Heart right ventricle (tissue), 16 donors: Measurements from ENCODE around the gene CNTLN. TPM values are rescaled to one million over a fixed set of nuclear protein-coding genes. Genes with fewer than 3 reads are reported as not detected.

Experiments
- ATAC-seq, 8 donors: fragments of 200-7000 bp; cut with Tn5 transposase; one replicate each; pipeline ENCODE4 v1.9.1; 2020; ENCODE audit warnings: mild to moderate bottlenecking in 8 of 8, moderate library complexity in 8 of 8, moderate number of reproducible peaks in 1 of 8
- DNase-seq, 2 donors: peaks; one replicate each; pipeline ENCODE4 v3.0.0-alpha.2; 2020
- H3K27ac ChIP-seq, 10 donors: fragments of 200-600 bp; sonication (generic) in 2 of 10; one replicate each; pipeline versions ENCODE4 v1.5.0 to v1.8.0; 2020 to 2022; ENCODE audit warnings: mild to moderate bottlenecking in 3 of 10
- H3K27me3 ChIP-seq, 7 donors: fragments of 200-600 bp; one replicate each; pipeline ENCODE4 v1.8.0; 2021 to 2022; ENCODE audit warnings: mild to moderate bottlenecking in 2 of 7
- H3K36me3 ChIP-seq, 9 donors: fragments of 200-600 bp; sonication (generic) in 1 of 9; one replicate each; pipeline versions ENCODE4 v1.5.0 to v1.8.0; 2020 to 2022; ENCODE audit warnings: mild to moderate bottlenecking in 2 of 9
- H3K4me1 ChIP-seq, 9 donors: fragments of 200-600 bp; sonication (generic) in 1 of 9; one replicate each; pipeline versions ENCODE4 v1.5.0 to v1.8.0; 2020 to 2022; ENCODE audit warnings: mild to moderate bottlenecking in 4 of 9
- H3K4me3 ChIP-seq, 10 donors: fragments of 200-600 bp; sonication (generic) in 2 of 10; one replicate each; pipeline versions ENCODE4 v1.5.0 to v1.8.0; 2020 to 2022; ENCODE audit warnings: mild to moderate bottlenecking in 7 of 10, moderate library complexity in 2 of 10
- H3K9me3 ChIP-seq, 11 donors: fragments of 200-600 bp in 10 of 11; sonication (generic) in 2 of 11; one replicate each; pipeline versions ENCODE4 v1.5.0 to v1.8.0; 2013 to 2022; ENCODE audit warnings: mild to moderate bottlenecking in 2 of 11, control low read depth in 1 of 11, moderate library complexity in 1 of 11
- WGBS, 2 donors: extraction: QIAGEN DNeasy Blood & Tissue Kit; methylation state at CpG; one replicate each; pipeline ENCODE4 v1.1.7; 2013; ENCODE audit warnings: inconsistent platforms in 1 of 2; 5-methylcytosine and 5-hydroxymethylcytosine counted together
- intact Hi-C, 10 donors: fragments of 100-400 bp; cut with DNase I; formaldehyde crosslinking; loops; one replicate each; pipeline versions ENCODE4 v1.11.1 to v1.14.2; 2022
- polyA plus RNA-seq, 2 donors: library from polyadenylated mRNA; stranded (reverse); fragments of 200-250 nt; gene quantifications; one replicate each; pipeline ENCODE4 v1.2.3, GENCODE V29; 2013
- total RNA-seq, 10 donors: library from RNA; stranded (reverse); fragmentation: NEBNext Ultra II Directional in 3 of 10; extraction: Animal tissue kit (Norgen Biotek cat#: 25700) in 3 of 10; gene quantifications; one replicate each; pipeline versions ENCODE4 v1.2.1 to v1.2.4, GENCODE V29; 2021 to 2023
- TF ChIP-seq, protein P1 (sequence below), 9 donors: fragments of 200-600 bp; sonication (generic) in 2 of 9; IDR thresholded peaks; one replicate each; pipeline versions ENCODE4 v1.5.0 to v1.8.0; 2021 to 2022; ENCODE audit warnings: antibody characterized with exemption in 9 of 9, mild to moderate bottlenecking in 5 of 9, moderate library complexity in 1 of 9
- donor health status: Arrhythmogenic right ventricular cardiomyopathy.
- donor health status: ischemic (EF 13 %, LVEDD 7.1; RV severe dilation, severe dysfunction).
- donor health status: healthy with polysubstance abuse.
- donor health status: DM: no; HTN: yes; CAD: no.
- donor health status: DM: no; HTN: no; CAD: no.
- donor health status: ischemic (EF 25% LVEDD 6.9; RV normal size, moderate dysfunction).
- donor health status: ischemic (EF 25% LVEDD 5.7; RV mildly dilated, moderate dysfunction).
- donor health status: healthy.
- donor health status: DM: yes; HTN: yes; CAD: no.
- donor health status: Ischemic cardiomyopathy.
- donor health status: ischemic (EF 35%, LVEDD 5.7; RV mildly dilated, moderate dysfunction).
- donor health status: nonischemic (EF 11% LVEDD 7.7; RV severe dilation, severe dysfunction).
- donor health status: DM: yes; HTN: yes; CAD: no.
- donor health status: PGD.
- donor health status: ischemic (EF 29% LVEDD 5.4; RV normal size, mild dysfunction).
- donor health status: nonischemic (EF 23%, LVEDD 6.1; RV moderate dilation, normal function).

Gene CNTLN
- total and polyA plus RNA-seq, 12 donors = 1.5 to 3.6 (median 2.2) TPM

DNA sequence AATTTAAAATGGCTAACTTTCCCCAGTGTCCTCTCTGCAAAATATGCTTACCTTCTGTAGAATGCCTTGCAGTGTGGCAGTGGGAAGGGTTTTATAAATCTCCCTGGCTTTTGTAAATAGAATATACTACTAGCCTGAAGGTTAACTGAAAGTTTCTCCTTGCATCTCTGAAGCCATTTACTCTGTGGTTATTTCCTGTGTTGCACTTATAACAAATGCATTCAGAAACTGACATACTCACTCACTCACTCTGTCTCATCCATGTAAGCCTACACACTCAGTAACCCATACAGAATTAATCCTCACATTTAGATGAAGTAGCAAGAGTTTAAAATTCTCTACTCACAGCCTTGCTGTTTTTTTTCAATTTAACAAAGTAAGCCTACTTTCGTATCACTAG lies 356.9 kb downstream of the CNTLN start:
- ATAC-seq (no peak), DNase-seq (no peak)
- Histone ChIP-seq H3K4me3 (no peak overlapping the region), H3K27me3 (no peaks in the 10 kb centered on the region), H3K27ac (no peak overlapping the region), H3K4me1 (no peaks in the 10 kb centered on the region), H3K36me3 (peaks cover 0 to 24% (median 0%) of the 10 kb centered on the region in 9 donors), H3K9me3 (no peaks in the 10 kb centered on the region)
- TF ChIP-seq, protein P1, sequence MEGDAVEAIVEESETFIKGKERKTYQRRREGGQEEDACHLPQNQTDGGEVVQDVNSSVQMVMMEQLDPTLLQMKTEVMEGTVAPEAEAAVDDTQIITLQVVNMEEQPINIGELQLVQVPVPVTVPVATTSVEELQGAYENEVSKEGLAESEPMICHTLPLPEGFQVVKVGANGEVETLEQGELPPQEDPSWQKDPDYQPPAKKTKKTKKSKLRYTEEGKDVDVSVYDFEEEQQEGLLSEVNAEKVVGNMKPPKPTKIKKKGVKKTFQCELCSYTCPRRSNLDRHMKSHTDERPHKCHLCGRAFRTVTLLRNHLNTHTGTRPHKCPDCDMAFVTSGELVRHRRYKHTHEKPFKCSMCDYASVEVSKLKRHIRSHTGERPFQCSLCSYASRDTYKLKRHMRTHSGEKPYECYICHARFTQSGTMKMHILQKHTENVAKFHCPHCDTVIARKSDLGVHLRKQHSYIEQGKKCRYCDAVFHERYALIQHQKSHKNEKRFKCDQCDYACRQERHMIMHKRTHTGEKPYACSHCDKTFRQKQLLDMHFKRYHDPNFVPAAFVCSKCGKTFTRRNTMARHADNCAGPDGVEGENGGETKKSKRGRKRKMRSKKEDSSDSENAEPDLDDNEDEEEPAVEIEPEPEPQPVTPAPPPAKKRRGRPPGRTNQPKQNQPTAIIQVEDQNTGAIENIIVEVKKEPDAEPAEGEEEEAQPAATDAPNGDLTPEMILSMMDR (IDR thresholded peaks at IDR 0.05) = no peak
- 96 to 100% methylated on average over 1 of the region's 1 CpG for WGBS, 2 donors
- intact Hi-C loops = no loop called here

DNA sequence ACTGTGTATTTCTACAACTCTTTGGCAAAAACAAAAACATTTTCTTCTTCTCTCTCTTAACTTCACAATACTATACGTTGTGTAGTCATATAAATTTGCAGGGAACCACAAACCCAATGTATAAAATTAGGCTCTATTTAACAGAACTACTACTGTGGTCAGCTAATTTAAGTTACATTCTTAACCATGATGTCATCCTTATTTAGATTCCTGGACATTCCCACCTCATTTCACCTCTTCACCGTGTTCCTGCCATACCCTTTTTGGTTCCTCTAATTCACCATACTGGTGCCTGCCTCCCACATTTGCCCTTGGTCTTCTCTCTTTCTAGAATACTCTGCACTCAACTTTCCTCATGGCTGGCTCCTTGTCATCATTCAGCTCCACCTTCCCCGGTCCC lies 368.4 kb downstream of the CNTLN start:
- peaks cover 0 to 3% (median 0%) of the 10 kb centered on the region in 9 donors for H3K36me3 ChIP-seq
- 94 to 96% methylated on average over 3 of the region's 3 CpGs for WGBS, 2 donors
- H3K9me3 ChIP-seq = peaks cover 0 to 12% (median 0%) of the 10 kb centered on the region in 11 donors
- no peak for ATAC-seq
- H3K27ac ChIP-seq = no peak overlapping the region
- intact Hi-C loops = no loop called here
- H3K4me3 ChIP-seq = no peak overlapping the region
- DNase-seq = no peak
- no peaks in the 10 kb centered on the region for H3K4me1 ChIP-seq
- TF ChIP-seq, protein P1 (IDR thresholded peaks at IDR 0.05) = no peak
- no peaks in the 10 kb centered on the region for H3K27me3 ChIP-seq

DNA sequence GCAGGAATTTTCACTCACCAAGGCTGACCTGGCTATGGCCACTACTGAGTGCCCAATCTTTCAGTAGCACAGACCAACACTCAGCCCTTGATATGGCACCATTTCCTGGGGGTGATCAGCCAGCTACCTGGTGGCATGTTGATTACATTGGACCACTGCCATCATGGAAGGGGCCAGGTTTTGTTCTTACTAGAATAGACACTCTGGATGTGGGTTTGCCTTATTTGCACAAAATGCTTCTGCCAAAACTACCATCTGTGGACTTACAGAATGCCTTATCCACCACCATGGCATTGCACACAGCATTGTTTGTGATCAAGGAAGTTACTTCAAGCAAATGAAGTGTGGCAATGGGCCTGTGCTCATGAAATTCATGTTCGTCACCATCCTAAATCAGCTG lies 374.3 kb downstream of the CNTLN start:
- 93 to 97% methylated on average over 1 of the region's 1 CpG for WGBS, 2 donors
- H3K27me3 ChIP-seq = no peaks in the 10 kb centered on the region
- H3K9me3 ChIP-seq = peaks cover 0 to 10% (median 0%) of the 10 kb centered on the region in 11 donors
- no peak overlapping the region for H3K27ac ChIP-seq
- no peak for ATAC-seq
- H3K4me1 ChIP-seq = no peaks in the 10 kb centered on the region
- DNase-seq = no peak
- intact Hi-C loops = no loop called here
- H3K36me3 ChIP-seq = no peaks in the 10 kb centered on the region
- TF ChIP-seq, protein P1 (IDR thresholded peaks at IDR 0.05) = no peak
- H3K4me3 ChIP-seq = no peak overlapping the region

DNA sequence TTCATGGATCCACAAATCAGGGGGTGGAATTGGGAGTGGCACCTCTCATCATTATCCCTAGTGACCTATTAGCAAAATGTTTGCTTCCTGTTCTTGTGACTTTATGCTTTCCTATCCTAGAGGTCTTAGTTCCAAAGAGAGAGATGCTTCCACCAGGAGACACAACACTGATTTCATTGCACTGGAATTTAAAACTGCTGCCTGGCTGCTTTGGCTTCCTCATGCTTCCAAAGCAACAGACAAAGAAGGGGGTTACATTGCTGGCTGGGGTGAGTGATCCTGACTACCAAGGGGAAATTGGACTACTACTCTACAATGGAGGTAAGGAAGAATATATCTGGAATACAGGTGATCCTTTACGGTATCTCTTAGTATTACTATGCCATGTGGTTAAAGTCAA lies 374.9 kb downstream of the CNTLN start:
- DNase-seq = no peak
- no peaks in the 10 kb centered on the region for H3K36me3 ChIP-seq
- H3K27me3 ChIP-seq = no peaks in the 10 kb centered on the region
- intact Hi-C loops = loop anchor here in 1 of 10 donors (5.0 kb wide), 1 partner anchor 277 kb away; no protein-coding TSS in a partner anchor
- 100% methylated on average over 1 of the region's 1 CpG for WGBS, 2 donors
- no peak overlapping the region for H3K27ac ChIP-seq
- no peak overlapping the region for H3K4me3 ChIP-seq
- peaks cover 0 to 10% (median 0%) of the 10 kb centered on the region in 11 donors for H3K9me3 ChIP-seq
- TF ChIP-seq, protein P1 (IDR thresholded peaks at IDR 0.05) = no peak
- H3K4me1 ChIP-seq = no peaks in the 10 kb centered on the region
- no peak for ATAC-seq
